HEK293 (cell line): ENCODE results near the gene AGPAT4.

Experiments
- CTCF ChIP-seq: fragments of 450-650 bp; formaldehyde crosslinking; IDR thresholded peaks from 2 replicates; pipeline ENCODE4 v1.5.1; 2016; ENCODE audit warnings: missing biosample characterization, missing genetic modification characterization
- GLI4 ChIP-seq: fragments of 450-650 bp; formaldehyde crosslinking; IDR thresholded peaks from 2 replicates; pipeline ENCODE4 v1.5.1; 2016; ENCODE audit warnings: missing biosample characterization, missing genetic modification characterization
- PBX3 ChIP-seq: sonication (generic); formaldehyde crosslinking; IDR thresholded peaks from 2 replicates; pipeline ENCODE4 v1.8.1; 2022; ENCODE audit warnings: mild to moderate bottlenecking, moderate library complexity, missing genetic modification reagents
- SETDB1 ChIP-seq: IDR thresholded peaks from one replicate; pipeline ENCODE4 v1.6.1; 2017; ENCODE audit warnings: mild to moderate bottlenecking, low read length, moderate library complexity, mixed read lengths; ENCODE audit not compliant: insufficient read length
- ZBTB10 ChIP-seq: fragments of 450-650 bp; formaldehyde crosslinking; IDR thresholded peaks from 2 replicates; pipeline ENCODE4 v1.5.1; 2016; ENCODE audit warnings: missing biosample characterization, missing genetic modification characterization
- ZBTB49 ChIP-seq: fragments of 450-650 bp; formaldehyde crosslinking; IDR thresholded peaks from 2 replicates; pipeline ENCODE4 v1.5.1; 2016; ENCODE audit warnings: missing biosample characterization, missing genetic modification characterization, low read depth
- ZBTB6 ChIP-seq: fragments of 450-650 bp; formaldehyde crosslinking; IDR thresholded peaks from 2 replicates; pipeline ENCODE4 v1.5.1; 2017; ENCODE audit warnings: missing biosample characterization, missing genetic modification characterization
- ZBTB7A ChIP-seq: fragments of 450-650 bp; formaldehyde crosslinking; IDR thresholded peaks from 2 replicates; pipeline ENCODE4 v1.5.1; 2016; ENCODE audit warnings: low read depth, missing biosample characterization, missing genetic modification characterization
- ZNF121 ChIP-seq: fragments of 450-650 bp; formaldehyde crosslinking; IDR thresholded peaks from 2 replicates; pipeline ENCODE4 v1.5.1; 2016; ENCODE audit warnings: missing biosample characterization, missing genetic modification characterization
- ZNF24 ChIP-seq: fragments of 450-650 bp; formaldehyde crosslinking; IDR thresholded peaks from 2 replicates; pipeline ENCODE4 v1.5.1; 2016; ENCODE audit warnings: missing biosample characterization, missing genetic modification characterization
- ZNF580 ChIP-seq: fragments of 450-650 bp; formaldehyde crosslinking; IDR thresholded peaks from 2 replicates; pipeline ENCODE4 v1.5.1; 2016; ENCODE audit warnings: missing biosample characterization, missing genetic modification characterization

- TF ChIP-seq SETDB1 (no peak), ZNF24 (no peak), PBX3 (CRISPR knock-in tag) (no peak), CTCF (tag by site-specific recombination) (no peak), ZBTB7A (tag by site-specific recombination) (no peak), ZBTB6 (tag by site-specific recombination) (no peak), ZNF580 (tag by site-specific recombination) (no peak), ZBTB10 (no peak), GLI4 (tag by site-specific recombination) (no peak), ZNF121 (tag by site-specific recombination) (no peak), ZBTB49 (tag by site-specific recombination) (no peak)
Measured at GRCh38 chr6:161094955-161095354, 178.9 kb downstream of the AGPAT4 start.
